HCT116 (cell line): ENCODE measurements around the gene PERCC1. TPM values are rescaled to one million over a fixed set of nuclear protein-coding genes. Genes with fewer than 3 reads are reported as not detected.

Experiments used
- ATAC-seq: fragments of 200-7000 bp; cut with Tn5 transposase; 2 replicates; pipeline ENCODE4 v1.9.1; 2020; ENCODE audit warnings: mild to moderate bottlenecking, moderate library complexity
- BruUV-seq: library from RNA; stranded (reverse); fragments of 400-500 nt; replicated peaks from 2 replicates; lab custom pipeline; 2021; lab: Mats Ljungman, UMichigan
- CTCF ChIA-PET: fragments of 300-600 bp; sonication (Branson Sonifier 250); formaldehyde crosslinking; loops from one replicate; lab custom pipeline; 2021; ENCODE audit warnings: antibody characterized with exemption; lab: Charles Lee
- POLR2A ChIA-PET: fragments of 300-600, 350-600 bp; sonication (Branson Sonifier 250); formaldehyde crosslinking; loops from one replicate; lab custom pipeline; 2021; ENCODE audit warnings: antibody characterized with exemption; lab: Charles Lee
- RAD21 ChIA-PET, 2 experiments: fragments of 300-600 bp; sonication (Branson Sonifier 250); formaldehyde crosslinking; loops; one replicate each; lab custom pipeline; 2023; ENCODE audit warnings: low total read pairs in 2 of 2; ENCODE audit not compliant: uncharacterized antibody in 2 of 2, unreplicated experiment in 2 of 2, low non-redundant PET in 1 of 2; lab: Charles Lee
- DNase-seq: peaks from one replicate; pipeline ENCODE4 v3.0.0-alpha.2; 2010; ENCODE audit warnings: low read depth, low spot score
- H2AFZ ChIP-seq: fragments of 200-600 bp; shearing (Covaris generic), sonication (generic); 2 replicates; pipeline ENCODE4 v1.6.1; 2017; ENCODE audit warnings: low read depth, mixed run types, mixed read lengths, antibody characterized with exemption, low read length; ENCODE audit not compliant: poor library complexity, severe bottlenecking
- H3K27ac ChIP-seq: 2 replicates; pipeline ENCODE4 v1.5.1; 2012; ENCODE audit warnings: low read depth, low read length
- H3K27me3 ChIP-seq: fragments of 200-600 bp; sonication (generic); 2 replicates; pipeline ENCODE4 v1.6.1; 2016; ENCODE audit warnings: mixed run types, low read length, mixed read lengths; ENCODE audit not compliant: insufficient read depth
- H3K36me3 ChIP-seq, 2 experiments: fragments of 200-500 bp in 1 of 2; fragments of 200-600 bp in 1 of 2; sonication (Bioruptor generic) in 1 of 2; sonication (generic) in 1 of 2; 2 replicates each; pipeline versions ENCODE4 v1.5.1 to v1.6.1; 2014 to 2016; ENCODE audit warnings: low read length in 2 of 2, inconsistent platforms in 1 of 2, mixed read lengths in 1 of 2, mixed run types in 1 of 2; ENCODE audit not compliant: insufficient read depth in 2 of 2, control insufficient read depth in 1 of 2
- H3K4me1 ChIP-seq, 2 experiments: fragments of 200-600 bp in 1 of 2; sonication (generic) in 1 of 2; 2 replicates each; pipeline versions ENCODE4 v1.5.1 to v1.6.1; 2012 to 2017; ENCODE audit warnings: low read length in 2 of 2, inconsistent platforms in 1 of 2, mild to moderate bottlenecking in 1 of 2, mixed read lengths in 1 of 2, mixed run types in 1 of 2, moderate library complexity in 1 of 2; ENCODE audit not compliant: insufficient read depth in 2 of 2, control insufficient read depth in 1 of 2
- H3K4me2 ChIP-seq: fragments of 200-600 bp; sonication (generic); 2 replicates; pipeline ENCODE4 v1.6.1; 2017; ENCODE audit warnings: mixed run types, low read length, mixed read lengths
- H3K4me3 ChIP-seq, 2 experiments: fragments of 200-600 bp in 1 of 2; sonication (generic) in 1 of 2; replicated peaks in 1 of 2; 2 replicates each; pipeline ENCODE4 v1.5.1; 2011 to 2016; ENCODE audit warnings: low read length in 2 of 2, control low read depth in 1 of 2, low read depth in 1 of 2, mild to moderate bottlenecking in 1 of 2, mixed read lengths in 1 of 2, mixed run types in 1 of 2
- H3K79me2 ChIP-seq: fragments of 200-600 bp; sonication (generic); 2 replicates; pipeline ENCODE4 v1.6.1; 2017; ENCODE audit warnings: mild to moderate bottlenecking, mixed run types, low read length, moderate library complexity, mixed read lengths; ENCODE audit not compliant: insufficient read depth
- H3K9ac ChIP-seq: fragments of 200-600 bp; sonication (generic); 2 replicates; pipeline ENCODE4 v1.6.1; 2016; ENCODE audit warnings: low read length, mixed read lengths
- H3K9me2 ChIP-seq: fragments of 200-600 bp; sonication (generic), shearing (Covaris generic); 2 replicates; pipeline ENCODE4 v1.6.1; 2017; ENCODE audit warnings: mixed run types, mild to moderate bottlenecking, moderate library complexity; ENCODE audit not compliant: insufficient read depth
- H3K9me3 ChIP-seq, 2 experiments: fragments of 200-500 bp in 1 of 2; fragments of 200-600 bp in 1 of 2; sonication (Bioruptor generic) in 1 of 2; sonication (generic) in 1 of 2; 2 replicates each; pipeline ENCODE4 v1.6.1; 2014 to 2017; ENCODE audit warnings: low read length in 2 of 2, mixed read lengths in 2 of 2, inconsistent platforms in 1 of 2, low read depth in 1 of 2, mild to moderate bottlenecking in 1 of 2, mixed run types in 1 of 2, moderate library complexity in 1 of 2; ENCODE audit not compliant: control insufficient read depth in 1 of 2, insufficient read depth in 1 of 2
- H4K20me1 ChIP-seq: fragments of 200-600 bp; sonication (generic), shearing (Covaris generic); 2 replicates; pipeline ENCODE4 v1.6.1; 2017; ENCODE audit warnings: mixed run types, mild to moderate bottlenecking, moderate library complexity; ENCODE audit not compliant: insufficient read depth
- CBX3 ChIP-seq: IDR thresholded peaks from 2 replicates; pipeline ENCODE4 v1.6.1; 2012; ENCODE audit warnings: low read depth
- CEBPB ChIP-seq: IDR thresholded peaks from 2 replicates; pipeline ENCODE4 v1.6.1; 2012; ENCODE audit warnings: low read depth
- EGR1 ChIP-seq: IDR thresholded peaks from 2 replicates; pipeline ENCODE4 v1.6.1; 2012; ENCODE audit warnings: low read depth
- ELF1 ChIP-seq: IDR thresholded peaks from 2 replicates; pipeline ENCODE4 v1.6.1; 2012; ENCODE audit warnings: low read depth, borderline replicate concordance
- EZH2 ChIP-seq: fragments of 200-600 bp; sonication (generic); IDR thresholded peaks from 2 replicates; pipeline ENCODE4 v1.6.1; 2017; ENCODE audit warnings: antibody characterized with exemption, mixed run types
- FOSL1 ChIP-seq: IDR thresholded peaks from 2 replicates; pipeline ENCODE4 v1.6.1; 2012; ENCODE audit warnings: low read depth
- POLR2A ChIP-seq: IDR thresholded peaks from 2 replicates; pipeline ENCODE4 v1.7.0; 2011; ENCODE audit warnings: borderline replicate concordance; ENCODE audit not compliant: insufficient read depth, insufficient read length; ENCODE audit errors: extremely low read depth
- RAD21 ChIP-seq: IDR thresholded peaks from 2 replicates; pipeline ENCODE4 v1.6.1; 2012; ENCODE audit warnings: low read depth, mild to moderate bottlenecking
- SIN3A ChIP-seq: IDR thresholded peaks from 2 replicates; pipeline ENCODE4 v1.6.1; 2012; ENCODE audit warnings: low read depth
- SP1 ChIP-seq: IDR thresholded peaks from 2 replicates; pipeline ENCODE4 v1.6.1; 2012; ENCODE audit warnings: low read depth
- SRF ChIP-seq: IDR thresholded peaks from 2 replicates; pipeline ENCODE4 v1.6.1; 2012; ENCODE audit warnings: low read depth
- TCF7L2 ChIP-seq: IDR thresholded peaks from 2 replicates; pipeline ENCODE4 v1.7.0; 2011; ENCODE audit warnings: borderline replicate concordance, inconsistent platforms; ENCODE audit not compliant: insufficient read depth, insufficient read length; ENCODE audit errors: extremely low read depth
- YY1 ChIP-seq: IDR thresholded peaks from 2 replicates; pipeline ENCODE4 v1.6.1; 2011; ENCODE audit warnings: low read length, low read depth, moderate library complexity, mild to moderate bottlenecking; ENCODE audit not compliant: insufficient replicate concordance; ENCODE audit errors: extremely low read depth
- ZBTB33 ChIP-seq: IDR thresholded peaks from 2 replicates; pipeline ENCODE4 v1.6.1; 2011; ENCODE audit warnings: mild to moderate bottlenecking, low read length, moderate library complexity; ENCODE audit not compliant: insufficient replicate concordance; ENCODE audit errors: extremely low read depth
- ZFX ChIP-seq: fragments of 450-650 bp; IDR thresholded peaks from 2 replicates; pipeline ENCODE4 v1.6.1; 2017
- ZNF274 ChIP-seq: fragments of 200-500 bp; sonication (Bioruptor generic); IDR thresholded peaks from 2 replicates; pipeline ENCODE4 v1.6.1; 2014; ENCODE audit warnings: mild to moderate bottlenecking, low read depth, low read length, inconsistent platforms
- intact Hi-C: fragments of 100-400 bp; cut with micrococcal nuclease; formaldehyde crosslinking; loops from 2 replicates; pipeline ENCODE4 v1.10.0; 2022
- total RNA-seq: library from RNA; stranded (reverse); gene quantifications from one replicate; pipeline ENCODE4 v1.2.1, GENCODE V29; 2021; ENCODE audit not compliant: unreplicated experiment
- TF ChIP-seq, protein P1 (sequence below): IDR thresholded peaks from 2 replicates; pipeline ENCODE4 v1.6.1; 2012
- TF ChIP-seq, protein P2 (sequence below): IDR thresholded peaks from 2 replicates; pipeline ENCODE4 v1.6.1; 2012; ENCODE audit warnings: low read depth
- TF ChIP-seq, protein P3 (sequence below), 3 experiments: fragments of 200-600 bp in 1 of 3; sonication (generic) in 1 of 3; IDR thresholded peaks in 2 of 3; conservative IDR thresholded peaks in 1 of 3; 2 replicates each; pipeline ENCODE4 v1.5.1; 2012 to 2017; ENCODE audit warnings: low read depth in 2 of 3, low read length in 2 of 3, antibody characterized with exemption in 1 of 3, borderline replicate concordance in 1 of 3, control low read depth in 1 of 3, mild to moderate bottlenecking in 1 of 3, mixed read lengths in 1 of 3, mixed run types in 1 of 3, moderate library complexity in 1 of 3; ENCODE audit not compliant: insufficient read depth in 1 of 3

The PERCC1 gene
- total RNA-seq, 1 experiment from 2014 or later, result not detected

DNA sequence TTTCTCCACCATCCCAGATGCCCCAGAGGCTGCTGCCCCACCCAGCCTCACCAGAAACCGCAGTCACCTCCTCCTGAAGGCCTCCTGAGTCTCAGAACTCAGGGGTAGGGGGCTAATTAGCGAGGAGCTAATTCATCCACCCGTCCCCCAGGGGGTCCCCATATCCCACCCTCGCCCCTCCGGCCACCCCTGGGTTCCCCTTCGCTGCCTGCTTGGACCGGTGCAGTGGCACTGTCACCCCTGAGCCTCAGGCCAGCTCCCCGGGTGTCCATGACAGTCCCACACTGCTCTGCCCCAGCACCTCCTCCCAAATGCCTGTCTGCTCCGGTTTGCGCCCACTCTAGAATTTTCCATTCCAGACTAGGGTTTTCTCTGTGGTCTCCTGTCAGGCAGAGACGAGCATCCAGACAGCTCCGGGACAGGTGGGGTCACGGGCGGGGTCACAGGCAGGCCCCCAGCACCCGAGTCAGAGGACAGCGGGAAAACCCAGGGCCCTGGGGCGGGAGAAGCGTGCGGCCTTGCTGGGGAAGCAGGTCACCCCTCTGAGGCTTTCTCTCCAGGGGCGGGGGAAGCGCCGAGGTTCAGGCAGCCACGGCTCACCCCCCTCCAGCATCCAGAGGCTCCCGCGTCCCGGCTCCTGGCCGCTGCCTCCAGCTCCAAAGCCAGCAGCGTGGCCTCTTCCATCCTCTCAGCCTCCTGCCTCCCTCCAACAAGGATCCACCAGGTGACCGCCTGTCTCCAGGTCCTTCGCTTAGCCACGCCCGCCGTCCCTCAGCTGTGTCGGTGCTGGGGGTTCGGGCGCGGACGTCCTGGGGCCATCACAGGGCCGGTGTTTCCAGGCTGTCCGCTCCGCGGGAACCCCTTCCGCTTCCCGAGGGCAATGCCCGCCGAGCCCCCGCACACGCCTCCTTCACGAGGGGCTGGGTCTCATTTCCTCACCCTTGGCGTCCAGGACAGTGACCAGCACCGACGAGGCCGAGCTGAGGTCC is 3.1 kb upstream of the PERCC1 start:
- Histone ChIP-seq H3K4me3 (no peak overlapping the region), H2AFZ (no peak overlapping the region)
- DNase-seq, result no peak
- TF ChIP-seq YY1 (no peak), ELF1 (no peak), RAD21 (no peak), ZFX (no peak), ZNF274 (no peak), CBX3 (no peak), SP1 (no peak), EGR1 (no peak), POLR2A (no peak), SRF (no peak), CEBPB (no peak), FOSL1 (no peak), ZBTB33 (no peak), EZH2 (no peak), TCF7L2 (no peak), SIN3A (no peak)
- TF ChIP-seq, protein P1, sequence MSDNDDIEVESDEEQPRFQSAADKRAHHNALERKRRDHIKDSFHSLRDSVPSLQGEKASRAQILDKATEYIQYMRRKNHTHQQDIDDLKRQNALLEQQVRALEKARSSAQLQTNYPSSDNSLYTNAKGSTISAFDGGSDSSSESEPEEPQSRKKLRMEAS, result no peak
- TF ChIP-seq, protein P2, sequence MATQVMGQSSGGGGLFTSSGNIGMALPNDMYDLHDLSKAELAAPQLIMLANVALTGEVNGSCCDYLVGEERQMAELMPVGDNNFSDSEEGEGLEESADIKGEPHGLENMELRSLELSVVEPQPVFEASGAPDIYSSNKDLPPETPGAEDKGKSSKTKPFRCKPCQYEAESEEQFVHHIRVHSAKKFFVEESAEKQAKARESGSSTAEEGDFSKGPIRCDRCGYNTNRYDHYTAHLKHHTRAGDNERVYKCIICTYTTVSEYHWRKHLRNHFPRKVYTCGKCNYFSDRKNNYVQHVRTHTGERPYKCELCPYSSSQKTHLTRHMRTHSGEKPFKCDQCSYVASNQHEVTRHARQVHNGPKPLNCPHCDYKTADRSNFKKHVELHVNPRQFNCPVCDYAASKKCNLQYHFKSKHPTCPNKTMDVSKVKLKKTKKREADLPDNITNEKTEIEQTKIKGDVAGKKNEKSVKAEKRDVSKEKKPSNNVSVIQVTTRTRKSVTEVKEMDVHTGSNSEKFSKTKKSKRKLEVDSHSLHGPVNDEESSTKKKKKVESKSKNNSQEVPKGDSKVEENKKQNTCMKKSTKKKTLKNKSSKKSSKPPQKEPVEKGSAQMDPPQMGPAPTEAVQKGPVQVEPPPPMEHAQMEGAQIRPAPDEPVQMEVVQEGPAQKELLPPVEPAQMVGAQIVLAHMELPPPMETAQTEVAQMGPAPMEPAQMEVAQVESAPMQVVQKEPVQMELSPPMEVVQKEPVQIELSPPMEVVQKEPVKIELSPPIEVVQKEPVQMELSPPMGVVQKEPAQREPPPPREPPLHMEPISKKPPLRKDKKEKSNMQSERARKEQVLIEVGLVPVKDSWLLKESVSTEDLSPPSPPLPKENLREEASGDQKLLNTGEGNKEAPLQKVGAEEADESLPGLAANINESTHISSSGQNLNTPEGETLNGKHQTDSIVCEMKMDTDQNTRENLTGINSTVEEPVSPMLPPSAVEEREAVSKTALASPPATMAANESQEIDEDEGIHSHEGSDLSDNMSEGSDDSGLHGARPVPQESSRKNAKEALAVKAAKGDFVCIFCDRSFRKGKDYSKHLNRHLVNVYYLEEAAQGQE, result no peak
- TF ChIP-seq, protein P3, sequence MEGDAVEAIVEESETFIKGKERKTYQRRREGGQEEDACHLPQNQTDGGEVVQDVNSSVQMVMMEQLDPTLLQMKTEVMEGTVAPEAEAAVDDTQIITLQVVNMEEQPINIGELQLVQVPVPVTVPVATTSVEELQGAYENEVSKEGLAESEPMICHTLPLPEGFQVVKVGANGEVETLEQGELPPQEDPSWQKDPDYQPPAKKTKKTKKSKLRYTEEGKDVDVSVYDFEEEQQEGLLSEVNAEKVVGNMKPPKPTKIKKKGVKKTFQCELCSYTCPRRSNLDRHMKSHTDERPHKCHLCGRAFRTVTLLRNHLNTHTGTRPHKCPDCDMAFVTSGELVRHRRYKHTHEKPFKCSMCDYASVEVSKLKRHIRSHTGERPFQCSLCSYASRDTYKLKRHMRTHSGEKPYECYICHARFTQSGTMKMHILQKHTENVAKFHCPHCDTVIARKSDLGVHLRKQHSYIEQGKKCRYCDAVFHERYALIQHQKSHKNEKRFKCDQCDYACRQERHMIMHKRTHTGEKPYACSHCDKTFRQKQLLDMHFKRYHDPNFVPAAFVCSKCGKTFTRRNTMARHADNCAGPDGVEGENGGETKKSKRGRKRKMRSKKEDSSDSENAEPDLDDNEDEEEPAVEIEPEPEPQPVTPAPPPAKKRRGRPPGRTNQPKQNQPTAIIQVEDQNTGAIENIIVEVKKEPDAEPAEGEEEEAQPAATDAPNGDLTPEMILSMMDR (IDR thresholded peaks at IDR 0.05 in 2 of 3, conservative IDR thresholded peaks at IDR 0.05 in 1 of 3; ENCODE audit: borderline replicate concordance in 1 of 3, insufficient read depth in 1 of 3, low read depth in 2 of 3, low read length in 2 of 3), result no peak

More for the DNA sequence above, 3.1 kb upstream of the PERCC1 start:
- no TSS peak for BruUV-seq
- no peaks in the 10 kb centered on the region for H3K79me2 ChIP-seq
- H3K4me2 ChIP-seq, result peak overlapping the region; percentile 26; the same call in 1 of the 2 replicates
- H3K27me3 ChIP-seq, result no peaks in the 10 kb centered on the region
- no peaks in the 10 kb centered on the region for H3K36me3 ChIP-seq
- ChIA-PET CTCF (no interaction called here), RAD21 (no interaction called here), POLR2A (no interaction called here)
- H3K9ac ChIP-seq, result no peak overlapping the region; the same call in 1 of the 2 replicates
- no peak for ATAC-seq
- peaks cover 0 to 12% of the 10 kb centered on the region in 2 experiments; a peak in 2 of 4 replicates for H3K4me1 ChIP-seq
- no peaks in the 10 kb centered on the region for H4K20me1 ChIP-seq
- H3K27ac ChIP-seq, result no peak overlapping the region
- no peaks in the 10 kb centered on the region for H3K9me3 ChIP-seq
- intact Hi-C loops, result no loop called here
- H3K9me2 ChIP-seq, result no peaks in the 10 kb centered on the region
